ENCODE data around the gene ZNF681. TPM values are rescaled to one million over a fixed set of nuclear protein-coding genes. Genes with fewer than 3 reads are reported as not detected.

ZNF681 gene
- total RNA-seq, 1 donor from 2014 or later = 1.4 TPM

DNA sequence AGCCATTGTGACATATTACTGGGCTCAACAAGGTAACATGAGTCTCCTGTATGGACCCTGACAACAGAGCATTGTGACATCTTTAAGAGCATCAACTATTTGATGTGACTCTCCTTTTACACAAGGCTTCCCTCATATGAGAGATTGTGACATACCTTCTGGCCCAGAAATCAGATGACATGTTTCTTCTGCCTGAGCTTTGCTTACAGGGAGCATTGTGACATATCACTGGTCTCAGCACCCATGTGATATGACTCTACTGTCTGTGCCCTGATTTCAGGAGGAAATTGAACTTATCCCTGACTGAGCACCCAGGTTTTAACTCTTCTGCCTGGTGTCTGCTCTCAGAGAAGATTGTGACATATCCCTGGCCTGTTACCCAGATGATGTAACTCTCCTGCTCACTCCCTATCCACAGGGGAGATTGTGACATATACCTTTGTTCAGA lies 15.9 kb upstream of the ZNF681 start:
- Mint-ChIP-seq H3K9me3 (ENCODE audit: low read depth) (peaks cover 7% of the 10 kb centered on the region), H3K36me3 (ENCODE audit: low read depth) (peaks cover 13% of the 10 kb centered on the region), H3K4me3 (ENCODE audit: unreplicated experiment) (no peak overlapping the region), H3K27ac (ENCODE audit: unreplicated experiment) (no peak overlapping the region), H3K27me3 (ENCODE audit: low read depth) (no peaks in the 10 kb centered on the region), H3K4me1 (ENCODE audit: low read depth) (no peaks in the 10 kb centered on the region)
- no peak for DNase-seq (ENCODE audit: low spot score)
- TF ChIP-seq CTCF (IDR thresholded peaks at IDR 0.05) = no peak

- Mint-ChIP-seq H3K27me3 (ENCODE audit: low read depth) (no peaks in the 10 kb centered on the region), H3K4me3 (ENCODE audit: unreplicated experiment) (no peak overlapping the region), H3K9me3 (ENCODE audit: low read depth) (peaks cover 3% of the 10 kb centered on the region), H3K36me3 (ENCODE audit: low read depth) (peaks cover 10% of the 10 kb centered on the region), H3K27ac (ENCODE audit: unreplicated experiment) (no peak overlapping the region), H3K4me1 (ENCODE audit: low read depth) (no peaks in the 10 kb centered on the region)
- DNase-seq (ENCODE audit: low spot score) = no peak
- TF ChIP-seq CTCF (IDR thresholded peaks at IDR 0.05) = no peak
These were observed 15.4 kb upstream of the ZNF681 start for GRCh38 chr19:23774106-23774505.

- no peak for DNase-seq (ENCODE audit: low spot score)
- Mint-ChIP-seq H3K27ac (ENCODE audit: unreplicated experiment) (no peak overlapping the region), H3K4me3 (ENCODE audit: unreplicated experiment) (no peak overlapping the region), H3K36me3 (ENCODE audit: low read depth) (peaks cover 5% of the 10 kb centered on the region), H3K4me1 (ENCODE audit: low read depth) (no peaks in the 10 kb centered on the region), H3K27me3 (ENCODE audit: low read depth) (no peaks in the 10 kb centered on the region), H3K9me3 (ENCODE audit: low read depth) (no peaks in the 10 kb centered on the region)
- TF ChIP-seq CTCF (IDR thresholded peaks at IDR 0.05) = no peak
These were observed 14.0 kb upstream of the ZNF681 start for GRCh38 chr19:23772675-23773063.

GRCh38 chr19:23771761-23772674 lies 13.3 kb upstream of the ZNF681 start:
- no peaks in the 10 kb centered on the region for H3K27me3 Mint-ChIP-seq (ENCODE audit: low read depth)
- peaks cover 2% of the 10 kb centered on the region for H3K36me3 Mint-ChIP-seq (ENCODE audit: low read depth)
- H3K9me3 Mint-ChIP-seq (ENCODE audit: low read depth) = no peaks in the 10 kb centered on the region
- no peak for DNase-seq (ENCODE audit: low spot score)
- TF ChIP-seq CTCF (IDR thresholded peaks at IDR 0.05) = no peak
- H3K4me1 Mint-ChIP-seq (ENCODE audit: low read depth) = no peaks in the 10 kb centered on the region
- H3K4me3 Mint-ChIP-seq (ENCODE audit: unreplicated experiment) = no peak overlapping the region
- no peak overlapping the region for H3K27ac Mint-ChIP-seq (ENCODE audit: unreplicated experiment)

DNA sequence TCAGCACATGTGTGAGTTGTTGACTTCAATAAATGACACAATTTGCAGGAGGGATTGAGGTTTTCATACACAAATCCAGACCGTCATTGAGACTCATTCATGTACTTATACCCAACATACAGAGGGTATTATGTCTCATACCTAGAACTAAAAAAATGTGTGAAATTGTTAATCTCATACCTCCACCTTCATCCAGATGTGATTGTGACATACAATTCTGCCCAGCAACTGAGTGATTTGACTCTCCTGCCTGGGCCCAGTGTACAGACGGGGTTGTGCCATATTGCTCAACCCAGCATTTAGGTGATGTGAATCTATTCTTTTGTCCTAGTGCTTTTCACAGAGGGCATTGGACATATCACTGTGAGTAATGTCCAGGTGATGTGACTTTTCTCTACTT lies 12.6 kb upstream of the ZNF681 start:
- no peak for TF ChIP-seq CTCF (IDR thresholded peaks at IDR 0.05)
- DNase-seq (ENCODE audit: low spot score) = no peak
- Mint-ChIP-seq H3K36me3 (ENCODE audit: low read depth) (peaks cover 2% of the 10 kb centered on the region), H3K4me1 (ENCODE audit: low read depth) (no peaks in the 10 kb centered on the region), H3K27me3 (ENCODE audit: low read depth) (no peaks in the 10 kb centered on the region), H3K4me3 (ENCODE audit: unreplicated experiment) (no peak overlapping the region), H3K27ac (ENCODE audit: unreplicated experiment) (no peak overlapping the region), H3K9me3 (ENCODE audit: low read depth) (no peaks in the 10 kb centered on the region)

Data from chondrocyte (in vitro differentiated cells).